Measurements from ENCODE around the gene PTPRU. TPM values are rescaled to one million over a fixed set of nuclear protein-coding genes. Genes with fewer than 3 reads are reported as not detected.
A peak's percentile ranks its signal among the peaks of the same experiment; 100 is the strongest.

The PTPRU gene
- total RNA-seq, result 32.7 TPM

DNA sequence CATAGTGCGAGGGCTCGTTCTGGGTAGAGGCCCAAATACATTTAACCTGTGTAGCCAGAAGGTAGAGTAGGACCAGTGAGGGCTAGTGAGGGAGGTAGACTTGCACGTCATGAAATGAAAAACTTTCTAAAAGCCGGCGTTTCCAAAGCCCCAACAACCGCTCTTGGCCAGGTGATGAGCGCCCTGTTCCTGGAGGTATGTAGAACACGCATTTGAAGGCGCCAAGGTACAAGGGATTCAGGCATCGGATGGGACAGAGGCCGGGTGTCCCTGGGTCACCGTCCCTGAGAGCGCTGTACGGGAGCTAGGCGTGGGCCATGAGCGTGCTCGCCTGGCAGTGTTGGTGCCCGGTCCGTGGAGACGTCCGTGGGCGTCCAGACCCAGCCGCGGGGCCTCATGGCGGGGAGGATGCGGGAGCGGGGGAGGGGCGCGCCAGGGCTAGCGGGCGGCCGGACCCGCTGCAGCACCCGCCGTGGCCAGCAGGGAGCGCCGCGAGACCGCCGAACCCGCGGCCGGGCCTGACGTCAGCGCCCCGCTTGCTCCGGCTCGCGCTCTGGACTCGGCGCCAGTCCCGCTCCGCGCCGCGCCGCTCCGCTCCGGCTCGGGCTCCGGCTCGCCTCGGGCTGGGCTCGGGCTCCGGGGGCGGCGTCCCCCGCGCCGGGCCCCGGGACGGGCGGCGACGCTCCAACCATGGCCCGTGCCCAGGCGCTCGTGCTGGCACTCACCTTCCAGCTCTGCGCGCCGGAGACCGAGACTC is at the start of gene PTPRU:
Gene PTPRU, plus strand, starts transcription at position 568 of the 757 bp plus-strand sequence. Its CDS starts 123 bp downstream, at position 691.
- Histone ChIP-seq H3K27ac (peak within 1 kb of the TSS; percentile 60 to 79), H3K36me3 (no peaks in the 10 kb centered on the region), H3K4me1 (peaks cover 6 to 18% of the 10 kb centered on the region in 2 donors), H3K27me3 (no peaks in the 10 kb centered on the region), H3K4me3 (peak within 1 kb of the TSS; percentile 80 to 98), H3K9me3 (no peaks in the 10 kb centered on the region)
- intact Hi-C loops (cut with DNase I), result loop anchor here (1.0 to 5.0 kb wide), 7 partner anchors 217 to 1472 kb away; no protein-coding TSS in a partner anchor
- DNase-seq (ENCODE audit: low spot score in 2 of 2), result peak in 1 of 2 donors; percentile 83
- TF ChIP-seq, protein P1, sequence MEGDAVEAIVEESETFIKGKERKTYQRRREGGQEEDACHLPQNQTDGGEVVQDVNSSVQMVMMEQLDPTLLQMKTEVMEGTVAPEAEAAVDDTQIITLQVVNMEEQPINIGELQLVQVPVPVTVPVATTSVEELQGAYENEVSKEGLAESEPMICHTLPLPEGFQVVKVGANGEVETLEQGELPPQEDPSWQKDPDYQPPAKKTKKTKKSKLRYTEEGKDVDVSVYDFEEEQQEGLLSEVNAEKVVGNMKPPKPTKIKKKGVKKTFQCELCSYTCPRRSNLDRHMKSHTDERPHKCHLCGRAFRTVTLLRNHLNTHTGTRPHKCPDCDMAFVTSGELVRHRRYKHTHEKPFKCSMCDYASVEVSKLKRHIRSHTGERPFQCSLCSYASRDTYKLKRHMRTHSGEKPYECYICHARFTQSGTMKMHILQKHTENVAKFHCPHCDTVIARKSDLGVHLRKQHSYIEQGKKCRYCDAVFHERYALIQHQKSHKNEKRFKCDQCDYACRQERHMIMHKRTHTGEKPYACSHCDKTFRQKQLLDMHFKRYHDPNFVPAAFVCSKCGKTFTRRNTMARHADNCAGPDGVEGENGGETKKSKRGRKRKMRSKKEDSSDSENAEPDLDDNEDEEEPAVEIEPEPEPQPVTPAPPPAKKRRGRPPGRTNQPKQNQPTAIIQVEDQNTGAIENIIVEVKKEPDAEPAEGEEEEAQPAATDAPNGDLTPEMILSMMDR (IDR thresholded peaks at IDR 0.05), result peak; percentile 37 to 99 (median 60)

DNA sequence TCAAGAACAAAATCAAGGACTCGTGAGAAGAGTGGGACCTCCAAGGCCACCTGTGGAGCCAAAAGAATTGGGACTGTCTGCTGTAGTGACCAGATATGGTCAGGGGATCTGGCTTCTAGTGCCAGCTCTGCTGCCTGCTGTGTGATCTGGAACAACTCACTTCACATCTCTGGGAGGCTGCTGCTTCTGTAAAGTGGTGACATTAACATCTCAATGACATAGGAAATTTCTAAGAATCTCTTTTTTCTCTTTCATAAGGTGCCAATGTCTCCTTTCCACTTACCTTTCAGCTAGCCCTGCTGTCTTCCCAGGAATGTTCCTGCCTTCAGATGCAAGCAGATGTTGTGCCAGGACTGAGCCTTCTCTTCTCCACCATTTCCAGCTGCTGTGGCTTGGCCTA is 49.6 kb upstream of the PTPRU start:
- intact Hi-C loops (cut with DNase I), result no loop called here
- TF ChIP-seq, protein P1 (IDR thresholded peaks at IDR 0.05), result no peak
- H3K36me3 ChIP-seq, result no peaks in the 10 kb centered on the region

DNA sequence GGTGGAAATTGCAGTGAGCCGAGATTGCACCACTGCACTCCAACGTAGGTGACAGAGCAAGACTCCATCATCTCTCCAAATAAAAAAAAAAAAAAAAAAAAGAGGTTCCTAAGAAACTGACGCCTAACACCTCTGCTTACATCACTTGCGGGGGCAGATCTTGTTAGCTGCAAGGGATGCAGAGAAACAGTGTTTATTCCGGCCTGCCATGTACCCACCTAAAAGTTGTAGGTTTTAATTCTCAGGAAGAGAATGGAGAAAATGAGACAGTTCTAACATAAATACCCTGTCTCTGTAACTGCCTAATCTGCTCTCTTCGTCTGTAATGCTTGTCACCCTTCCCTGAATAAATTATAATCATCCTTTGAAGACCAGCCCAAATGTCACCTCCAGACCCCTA is 45.6 kb upstream of the PTPRU start:
- Histone ChIP-seq H3K27me3 (no peaks in the 10 kb centered on the region), H3K27ac (no peak overlapping the region), H3K9me3 (no peaks in the 10 kb centered on the region), H3K4me1 (no peaks in the 10 kb centered on the region), H3K4me3 (no peak overlapping the region), H3K36me3 (peaks cover 12 to 20% of the 10 kb centered on the region in 2 donors)
- TF ChIP-seq, protein P1 (IDR thresholded peaks at IDR 0.05), result no peak
- no peak for DNase-seq (ENCODE audit: low spot score in 2 of 2)
- intact Hi-C loops (cut with DNase I), result no loop called here

More for the DNA sequence above, 49.6 kb upstream of the PTPRU start:
- Histone ChIP-seq H3K9me3 (no peaks in the 10 kb centered on the region), H3K4me1 (peaks cover 4% of the 10 kb centered on the region in 2 donors), H3K27me3 (no peaks in the 10 kb centered on the region), H3K27ac (no peak overlapping the region), H3K4me3 (no peak overlapping the region)
- DNase-seq (ENCODE audit: low spot score in 2 of 2), result no peak

DNA sequence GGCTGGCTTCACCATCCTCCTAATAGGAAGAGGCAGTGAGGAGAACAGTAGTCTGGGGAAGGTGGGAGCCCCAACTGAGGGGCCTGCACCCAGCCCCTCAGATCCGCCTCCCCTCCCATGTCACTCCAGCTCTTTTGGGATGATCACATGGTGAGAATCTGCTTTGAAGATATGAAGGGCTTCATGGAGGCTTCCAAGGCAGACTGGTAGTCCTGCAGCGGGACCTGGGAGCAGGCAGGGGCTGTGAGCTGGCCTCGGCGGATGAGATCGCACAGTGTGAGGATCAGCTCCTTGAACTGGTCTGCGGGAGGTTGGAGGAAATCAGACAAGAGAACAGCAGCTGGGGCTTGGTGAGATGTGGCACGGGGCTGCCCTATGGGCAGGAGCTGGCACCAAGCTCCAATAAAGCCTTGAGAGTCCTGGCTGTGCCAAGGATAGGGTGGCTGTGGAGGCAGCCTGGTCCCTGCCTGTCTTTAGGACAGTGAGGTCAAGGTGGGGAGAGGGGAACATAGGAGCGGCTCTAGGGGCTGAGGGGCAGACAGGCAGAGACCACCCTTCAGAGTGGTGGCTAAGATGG is 42.4 kb upstream of the PTPRU start:
- TF ChIP-seq, protein P1 (IDR thresholded peaks at IDR 0.05), result no peak
- DNase-seq (ENCODE audit: low spot score in 2 of 2), result no peak
- H3K27ac ChIP-seq, result no peak overlapping the region
- peaks cover 12 to 29% of the 10 kb centered on the region in 2 donors for H3K36me3 ChIP-seq
- intact Hi-C loops (cut with DNase I), result no loop called here
- H3K27me3 ChIP-seq, result no peaks in the 10 kb centered on the region
- no peaks in the 10 kb centered on the region for H3K4me1 ChIP-seq
- H3K4me3 ChIP-seq, result no peak overlapping the region
- H3K9me3 ChIP-seq, result no peaks in the 10 kb centered on the region

DNA sequence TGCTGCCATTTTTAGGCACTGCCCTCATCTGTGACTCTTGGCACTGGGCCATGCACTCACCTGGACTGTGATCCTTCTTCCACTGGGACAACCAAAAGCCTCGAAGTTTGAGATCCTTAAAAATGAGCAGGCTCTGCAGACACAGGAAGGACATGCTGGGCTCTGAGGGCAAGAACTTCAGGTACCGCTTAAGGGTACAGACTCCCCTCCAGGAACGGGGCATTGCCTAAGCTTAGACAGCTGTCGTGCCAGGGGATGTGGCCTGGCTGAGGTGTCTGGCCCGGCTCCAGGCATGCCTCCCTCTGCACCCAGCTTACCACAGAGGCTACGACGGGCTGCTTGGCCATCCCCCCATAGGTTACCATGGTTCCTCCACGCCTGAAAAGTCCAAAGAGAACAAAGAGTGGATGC is 40.4 kb upstream of the PTPRU start:
- no peaks in the 10 kb centered on the region for H3K9me3 ChIP-seq
- H3K27ac ChIP-seq, result no peak overlapping the region
- H3K36me3 ChIP-seq, result peaks cover 15 to 48% of the 10 kb centered on the region in 2 donors
- intact Hi-C loops (cut with DNase I), result no loop called here
- no peaks in the 10 kb centered on the region for H3K27me3 ChIP-seq
- DNase-seq (ENCODE audit: low spot score in 2 of 2), result no peak
- H3K4me3 ChIP-seq, result no peak overlapping the region
- H3K4me1 ChIP-seq, result no peaks in the 10 kb centered on the region
- TF ChIP-seq, protein P1 (IDR thresholded peaks at IDR 0.05), result no peak
